Lung microvascular endothelial cell (primary cell): ENCODE measurements around the gene RFX8. TPM values are rescaled to one million over a fixed set of nuclear protein-coding genes. Genes with fewer than 3 reads are reported as not detected.

Source experiments
- DNase-seq, 2 donors: peaks; one replicate each; pipeline versions ENCODE4 v3.0.0 to v3.0.0-alpha.2; 2010; ENCODE audit warnings: low read depth in 2 of 2
- total RNA-seq: library from RNA; depleted of rRNA; stranded (reverse); fragments of >200 nt; gene quantifications from 2 replicates; pipeline ENCODE4 v1.2.1, GENCODE V29; 2014

Gene RFX8
- total RNA-seq, 1 donor from 2014 or later: not detected

- DNase-seq: peak in 1 of 2 donors; percentile 27
Measured at GRCh38 chr2:101383016-101383541, 91.8 kb downstream of the RFX8 start.

DNA sequence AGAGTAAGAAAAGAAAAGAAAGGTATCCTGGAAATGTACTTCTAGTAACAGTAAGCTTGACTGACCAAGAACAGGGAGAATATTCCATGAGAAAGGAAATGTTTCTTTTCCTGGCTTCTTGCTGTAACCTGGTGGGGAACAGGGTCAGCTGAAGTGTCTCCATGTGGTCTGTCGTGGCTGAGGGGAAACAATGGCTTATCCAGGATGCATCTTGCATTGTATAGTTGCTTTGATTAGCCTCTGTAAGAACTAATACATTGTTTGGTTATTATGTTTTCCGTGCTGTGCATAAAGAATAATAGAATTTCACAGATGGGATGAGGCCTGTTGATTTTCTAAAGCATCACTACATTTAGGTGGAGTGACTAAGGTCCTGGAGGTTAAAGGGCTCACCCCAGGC lies 92.5 kb downstream of the RFX8 start:
- peak; percentile 8 to 92 for DNase-seq

- DNase-seq: peak in 1 of 2 donors; percentile 91
Measured at GRCh38 chr2:101380376-101380775, 94.5 kb downstream of the RFX8 start.

DNA sequence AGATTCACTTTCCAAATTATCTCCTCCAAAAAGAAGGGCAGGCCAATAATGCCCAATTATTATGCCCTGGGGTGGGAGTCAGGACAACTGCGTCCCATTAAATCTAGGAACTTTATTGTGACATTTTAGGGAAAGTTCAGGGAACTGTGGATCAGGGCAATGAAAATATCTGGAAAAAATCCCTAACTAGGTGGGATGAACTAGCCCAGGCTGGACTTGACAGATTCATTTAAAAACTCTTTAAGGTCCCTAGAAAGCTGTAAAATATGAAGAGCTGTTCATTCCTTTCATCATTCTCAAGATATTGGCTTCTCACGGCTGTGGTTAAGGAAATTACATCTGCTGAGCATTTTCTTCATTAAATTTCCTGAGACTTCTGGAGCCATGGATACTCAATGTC lies 95.8 kb downstream of the RFX8 start:
- no peak for DNase-seq

DNA sequence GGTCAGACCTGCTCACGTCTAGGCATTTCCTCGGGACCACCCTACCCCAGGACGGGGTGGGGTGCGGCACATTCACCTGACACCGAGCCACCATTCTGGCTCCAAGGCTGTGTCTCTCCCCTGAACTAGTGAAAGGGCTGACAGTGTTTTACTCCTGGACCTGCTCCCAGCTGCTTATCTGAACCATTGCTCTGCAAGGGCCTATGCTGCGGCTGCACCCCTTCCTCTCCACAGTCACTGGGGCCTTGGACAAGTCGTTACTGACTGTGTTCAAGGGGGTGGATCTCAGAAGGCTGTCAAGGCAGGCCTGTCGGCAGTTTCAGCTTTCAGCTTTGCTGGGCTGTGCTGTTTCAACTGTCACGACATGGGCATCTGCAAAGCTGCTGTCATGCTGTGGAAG lies 99.3 kb downstream of the RFX8 start:
- no peak for DNase-seq

DNA sequence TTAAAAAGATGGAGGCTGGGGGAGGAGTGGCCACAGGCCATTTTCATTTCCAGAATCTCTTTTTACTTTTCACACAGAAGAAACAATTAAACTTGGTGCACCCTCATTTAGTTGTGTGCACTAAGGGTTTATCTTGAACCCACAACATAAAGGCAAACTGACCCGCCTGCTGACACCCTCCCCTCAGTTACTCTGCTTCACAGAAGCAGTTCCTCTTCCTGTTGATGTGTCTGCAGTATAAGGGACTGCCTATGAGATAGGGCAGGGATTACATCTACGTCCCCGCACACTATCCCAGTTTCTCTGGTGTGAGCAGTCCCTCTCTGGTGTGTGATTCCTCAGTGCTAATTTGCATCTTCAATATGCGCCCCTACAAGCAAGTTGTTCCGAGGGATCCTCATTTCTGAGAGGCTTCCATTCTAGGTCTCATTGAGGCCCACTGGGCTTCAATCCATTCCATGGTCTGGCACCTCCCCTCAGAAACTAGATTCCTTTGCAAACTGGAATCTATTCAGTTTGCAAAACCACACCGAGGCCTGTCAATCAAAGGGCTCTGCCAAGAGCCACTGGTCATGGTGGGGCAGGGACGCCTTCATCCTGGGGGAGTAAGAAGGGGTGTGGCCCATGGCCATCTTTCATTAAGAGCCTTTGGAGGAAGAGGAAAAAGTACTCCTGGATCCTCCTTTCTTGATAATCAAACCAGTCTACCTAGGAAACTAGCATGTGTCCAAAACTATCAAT lies 99.9 kb downstream of the RFX8 start:
- DNase-seq: no peak

DNA sequence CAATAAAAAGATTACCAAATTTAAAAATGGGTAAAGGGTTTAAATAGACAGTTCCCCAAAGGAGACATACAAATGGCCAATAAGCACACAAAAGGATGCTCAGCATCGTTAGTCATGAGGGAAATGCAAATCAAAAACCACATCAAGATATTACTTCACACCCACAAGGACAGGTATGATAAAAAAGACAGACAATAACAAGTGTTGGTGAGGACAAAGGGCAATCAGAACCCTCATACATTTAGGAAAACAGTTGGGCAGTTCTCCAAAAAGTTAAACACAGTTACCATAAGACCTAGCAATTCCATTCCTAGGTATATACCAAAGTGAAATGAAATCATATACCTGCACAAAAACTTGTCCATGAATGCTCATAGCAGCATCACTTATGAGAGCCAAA lies 102.1 kb downstream of the RFX8 start:
- DNase-seq: no peak

DNA sequence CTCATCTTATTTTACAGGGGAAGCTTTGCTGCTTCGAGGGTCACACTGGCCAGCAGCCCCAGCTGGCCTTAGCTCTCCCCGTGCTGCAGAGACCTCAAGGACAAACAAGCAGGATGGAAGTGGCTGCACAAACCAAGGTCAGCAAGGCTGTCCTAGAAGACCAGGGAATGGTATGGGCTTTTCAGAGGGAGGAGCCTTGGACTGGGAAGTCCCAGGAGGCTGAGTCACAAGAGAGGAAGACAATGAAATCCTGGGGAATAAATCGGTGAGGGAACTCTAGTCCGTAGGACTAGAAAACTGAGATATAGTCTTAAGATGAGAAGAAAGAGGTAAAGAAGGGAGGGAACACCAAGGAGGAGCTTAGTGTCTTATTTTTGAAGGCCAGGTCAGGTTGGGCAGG lies 103.3 kb downstream of the RFX8 start:
- DNase-seq: peak in 1 of 2 donors; percentile 76

DNA sequence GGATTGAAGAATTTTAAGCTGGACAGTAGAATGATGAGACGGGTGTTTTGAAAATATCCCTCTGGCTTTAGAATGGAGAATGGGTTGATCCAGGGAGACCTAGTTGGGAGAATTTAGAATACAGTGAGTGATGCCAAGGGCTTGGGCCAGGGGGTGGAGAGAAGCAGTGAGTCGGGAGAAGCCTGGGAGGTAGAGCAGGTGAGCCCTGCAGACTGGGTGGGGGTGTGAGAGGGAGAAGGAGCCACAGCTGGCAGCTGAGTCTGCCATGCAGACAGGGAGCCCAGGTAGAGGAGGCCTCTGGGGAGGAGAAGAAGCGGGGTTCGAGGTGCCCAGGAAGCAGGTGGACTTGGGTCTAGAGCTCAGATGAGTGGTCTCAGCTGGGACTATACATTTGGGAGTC lies 105.8 kb downstream of the RFX8 start:
- no peak for DNase-seq

- no peak for DNase-seq
Measured at GRCh38 chr2:101368376-101368775, 106.5 kb downstream of the RFX8 start.

DNA sequence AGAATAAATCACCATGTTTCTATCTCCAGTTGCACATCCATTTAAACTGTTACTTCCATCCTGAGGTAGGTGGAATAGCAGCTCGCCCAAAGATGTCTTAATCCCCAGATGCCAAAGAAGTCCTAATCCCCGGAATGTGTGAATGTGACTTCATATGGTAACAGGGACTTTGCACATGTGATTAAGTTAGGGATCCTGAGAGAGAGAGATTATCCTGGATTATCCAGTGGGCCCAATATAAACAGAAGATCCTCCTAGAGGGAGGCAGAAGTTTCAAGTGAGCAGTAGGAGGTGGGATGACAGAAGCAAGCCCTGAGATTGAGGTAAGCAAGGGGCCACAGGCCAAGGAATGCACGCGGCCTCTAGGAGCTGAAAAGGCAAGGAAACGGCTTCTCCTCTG lies 107.4 kb downstream of the RFX8 start:
- DNase-seq: no peak

GRCh38 chr2:101364878-101365277 lies 110.0 kb downstream of the RFX8 start:
- no peak for DNase-seq

DNA sequence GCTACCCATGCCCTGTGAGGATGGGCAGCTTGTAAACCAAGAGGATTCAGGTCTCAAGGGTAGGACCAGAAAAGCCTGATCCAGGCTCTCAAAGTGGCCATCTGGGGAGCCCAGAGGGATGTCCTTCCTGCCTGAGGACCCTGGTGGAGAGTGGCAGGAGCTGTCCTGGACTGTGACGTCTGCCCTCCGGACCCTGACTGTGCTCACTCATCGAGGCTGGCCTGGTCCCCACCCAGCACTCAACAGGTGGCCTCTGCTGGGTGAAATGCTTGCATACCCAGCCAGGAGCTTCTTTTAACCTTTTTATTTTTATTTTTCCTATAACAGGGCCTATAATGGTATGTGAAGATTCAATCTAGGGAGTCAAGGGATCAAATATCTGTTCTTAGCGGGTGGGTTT lies 112.1 kb downstream of the RFX8 start:
- DNase-seq: no peak

DNA sequence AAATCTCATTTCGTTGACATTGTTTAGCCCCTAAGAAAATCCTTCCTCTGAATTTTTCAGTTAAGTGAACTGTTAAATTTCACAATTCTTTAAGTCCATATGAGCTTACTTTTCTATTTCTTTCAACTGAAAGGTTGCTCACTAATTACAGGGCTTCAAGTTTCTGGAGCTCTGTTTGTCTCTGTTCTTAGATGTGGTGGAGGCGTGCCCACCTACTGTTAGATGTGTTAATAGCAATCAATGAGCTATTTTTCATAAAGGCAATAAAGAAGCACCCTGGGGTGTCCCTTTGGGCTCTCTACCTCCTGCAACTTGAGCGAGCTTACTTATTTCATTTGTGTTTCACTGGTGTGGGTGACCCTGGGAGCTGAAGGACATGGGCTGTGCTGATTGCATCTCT lies 112.6 kb downstream of the RFX8 start:
- no peak for DNase-seq

DNA sequence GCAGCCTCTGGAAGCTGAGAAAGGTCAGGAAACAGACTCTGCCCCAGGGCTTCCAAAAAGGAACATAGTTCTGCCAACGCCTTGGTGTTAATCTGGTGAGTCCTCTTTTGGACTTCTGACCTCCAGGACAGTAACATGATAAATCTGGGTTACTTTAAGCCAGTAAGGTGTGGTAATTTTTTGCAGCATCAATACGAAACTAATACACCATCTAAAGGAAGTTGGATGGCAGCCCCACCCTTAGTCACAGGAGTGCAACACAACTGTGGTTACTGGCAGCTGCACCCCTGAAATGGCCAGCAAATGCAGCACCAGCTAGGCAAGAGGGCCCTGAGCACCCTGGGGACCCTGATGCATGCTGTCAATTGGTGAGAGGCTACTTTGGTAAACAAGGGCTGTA lies 113.4 kb downstream of the RFX8 start:
- DNase-seq: no peak

GRCh38 chr2:101361121-101361520 lies 113.8 kb downstream of the RFX8 start:
- DNase-seq: no peak

- DNase-seq: no peak
Measured at GRCh38 chr2:101360232-101360631, 114.7 kb downstream of the RFX8 start.

- no peak for DNase-seq
Measured at GRCh38 chr2:101359410-101359954, 115.4 kb downstream of the RFX8 start.

DNA sequence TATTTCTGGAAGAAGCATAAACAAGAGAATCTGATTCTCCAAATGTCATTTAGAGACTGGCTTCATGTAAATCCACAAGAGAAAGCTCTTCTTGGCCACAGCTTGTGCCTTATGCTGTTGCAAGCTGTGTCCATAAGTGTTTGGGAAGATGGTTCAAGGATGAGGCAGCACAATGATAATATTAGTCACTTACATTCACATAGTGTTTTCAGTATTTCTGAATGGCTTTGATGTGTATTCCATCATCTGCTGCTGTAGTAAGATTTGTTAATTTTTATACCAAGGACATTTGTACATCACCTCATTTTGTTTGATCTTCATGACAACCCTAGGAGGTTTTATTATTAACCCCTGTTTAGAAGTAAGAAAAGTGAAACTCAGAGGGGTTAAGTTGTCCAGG lies 117.5 kb downstream of the RFX8 start:
- no peak for DNase-seq

DNA sequence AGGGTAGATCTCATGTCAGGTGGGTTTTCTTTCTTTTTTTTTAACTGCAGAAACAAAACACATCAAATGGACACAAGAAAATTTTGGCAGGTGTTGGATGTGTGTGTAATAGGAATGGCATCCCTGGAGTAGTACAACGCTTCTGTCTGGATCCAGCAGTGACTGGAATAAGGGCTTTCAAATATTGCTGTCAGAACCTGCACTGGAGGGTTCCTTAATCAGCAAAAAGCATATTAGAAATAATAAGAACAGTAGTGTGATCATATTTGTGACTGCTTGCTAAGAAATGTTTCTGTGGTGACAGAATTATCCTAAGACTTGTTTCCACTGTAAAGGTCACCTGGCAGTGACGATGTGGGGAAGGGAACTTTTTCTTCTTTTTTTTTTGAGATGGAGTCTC lies 118.4 kb downstream of the RFX8 start:
- DNase-seq: no peak

DNA sequence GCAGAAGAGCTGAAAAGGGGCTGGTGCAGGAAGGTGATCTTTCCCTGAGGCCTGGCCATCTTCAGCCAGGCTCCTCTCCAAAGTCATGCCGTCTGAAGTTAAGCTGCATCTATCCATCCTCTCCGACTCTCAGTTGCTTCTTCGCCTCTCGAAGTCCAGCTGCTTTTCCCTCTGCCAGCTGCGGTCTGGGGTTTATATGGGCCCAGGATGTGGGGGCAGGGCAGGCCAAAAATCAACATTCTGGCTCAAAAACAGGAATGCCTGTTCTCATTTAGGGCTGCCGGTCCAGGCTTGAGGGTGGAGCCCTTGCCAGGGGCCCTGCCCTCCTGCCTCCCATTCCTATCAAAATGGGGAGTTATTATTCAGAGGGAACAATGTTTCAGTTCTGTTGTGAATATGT lies 118.9 kb downstream of the RFX8 start:
- no peak for DNase-seq

- no peak for DNase-seq
Measured at GRCh38 chr2:101355401-101356054, 119.4 kb downstream of the RFX8 start.
